HS-27A (cell line): Measurements from ENCODE around the gene MARK3.
"Not testable (repeated sequence)": the region's sequence is repeated elsewhere in the genome, so short reads cannot be mapped to it uniquely, and the experiment has no call there.

ENCODE experiments used
- DNase-seq: peaks from one replicate; pipeline ENCODE4 v3.0.0-alpha.2; 2012; ENCODE audit warnings: low read depth, missing footprints

The MARK3 gene

DNA sequence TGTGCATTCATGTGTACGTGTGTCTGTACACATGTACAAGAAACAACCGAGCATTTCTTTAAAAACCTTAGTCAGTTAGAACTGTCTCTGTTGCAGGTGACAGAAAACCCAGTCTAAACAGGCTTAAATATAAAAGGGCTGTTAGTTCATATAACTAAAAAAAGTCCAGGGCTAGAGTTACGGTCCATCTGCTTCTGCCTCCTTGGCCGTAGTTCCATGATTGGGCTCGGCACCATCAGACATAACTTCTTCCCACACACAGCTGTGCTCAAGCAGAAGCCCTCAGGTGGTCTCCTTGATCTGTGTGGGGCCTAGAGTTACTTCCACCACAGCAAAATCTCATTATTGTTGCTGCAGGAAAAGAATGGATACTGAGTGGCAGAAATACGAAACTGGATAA is 102.9 kb downstream of the MARK3 start:
- DNase-seq: no peak

DNA sequence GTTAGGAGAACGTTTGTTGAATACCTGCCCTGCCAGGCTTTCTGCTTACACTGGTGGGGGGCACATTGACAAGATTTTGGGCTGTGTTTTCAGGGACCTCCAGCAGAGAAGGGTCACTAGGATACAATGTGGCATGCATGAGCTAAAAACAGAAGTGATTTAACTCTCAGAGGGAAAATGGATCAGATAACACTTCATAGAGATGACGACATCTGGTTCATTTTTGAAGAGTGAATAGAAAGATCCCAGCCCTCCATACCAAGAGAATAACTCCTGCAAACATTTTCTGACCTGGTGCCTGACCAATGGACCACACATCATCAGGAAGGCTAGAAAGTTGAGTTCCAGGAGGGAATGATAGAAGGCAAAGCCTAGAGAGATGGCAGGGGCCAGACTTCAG is 103.7 kb downstream of the MARK3 start:
- no peak for DNase-seq

DNA sequence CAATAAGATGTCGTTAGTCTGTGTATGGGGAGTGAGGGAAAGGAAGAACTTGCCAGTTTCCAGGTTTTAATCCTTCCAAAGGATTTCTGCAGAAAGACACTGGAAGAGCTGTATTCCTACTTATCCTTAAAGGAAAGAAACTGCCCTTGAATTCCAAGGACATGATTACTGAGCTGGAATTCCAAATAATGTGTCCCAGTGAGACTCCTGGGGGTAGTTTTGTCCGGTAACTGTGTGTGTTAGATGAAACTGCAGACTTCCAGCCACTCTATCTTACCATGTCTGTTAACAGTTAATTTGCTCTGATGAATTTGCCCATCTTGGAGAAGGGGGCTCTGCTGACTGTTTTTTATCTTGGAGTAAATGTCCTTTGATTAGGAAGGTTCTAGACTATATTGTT is 104.4 kb downstream of the MARK3 start:
- DNase-seq: no peak

DNA sequence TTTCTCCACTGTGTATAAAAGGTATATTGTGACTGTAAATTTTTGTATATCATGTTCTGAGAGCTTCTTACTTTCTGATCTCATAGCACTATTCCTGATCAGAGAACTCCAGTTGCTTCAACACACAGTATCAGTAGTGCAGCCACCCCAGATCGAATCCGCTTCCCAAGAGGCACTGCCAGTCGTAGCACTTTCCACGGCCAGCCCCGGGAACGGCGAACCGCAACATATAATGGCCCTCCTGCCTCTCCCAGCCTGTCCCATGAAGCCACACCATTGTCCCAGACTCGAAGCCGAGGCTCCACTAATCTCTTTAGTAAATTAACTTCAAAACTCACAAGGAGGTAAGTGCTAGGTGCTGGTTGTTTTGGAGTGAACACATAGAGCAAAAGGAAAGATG is 106.5 kb downstream of the MARK3 start:
- no peak for DNase-seq

DNA sequence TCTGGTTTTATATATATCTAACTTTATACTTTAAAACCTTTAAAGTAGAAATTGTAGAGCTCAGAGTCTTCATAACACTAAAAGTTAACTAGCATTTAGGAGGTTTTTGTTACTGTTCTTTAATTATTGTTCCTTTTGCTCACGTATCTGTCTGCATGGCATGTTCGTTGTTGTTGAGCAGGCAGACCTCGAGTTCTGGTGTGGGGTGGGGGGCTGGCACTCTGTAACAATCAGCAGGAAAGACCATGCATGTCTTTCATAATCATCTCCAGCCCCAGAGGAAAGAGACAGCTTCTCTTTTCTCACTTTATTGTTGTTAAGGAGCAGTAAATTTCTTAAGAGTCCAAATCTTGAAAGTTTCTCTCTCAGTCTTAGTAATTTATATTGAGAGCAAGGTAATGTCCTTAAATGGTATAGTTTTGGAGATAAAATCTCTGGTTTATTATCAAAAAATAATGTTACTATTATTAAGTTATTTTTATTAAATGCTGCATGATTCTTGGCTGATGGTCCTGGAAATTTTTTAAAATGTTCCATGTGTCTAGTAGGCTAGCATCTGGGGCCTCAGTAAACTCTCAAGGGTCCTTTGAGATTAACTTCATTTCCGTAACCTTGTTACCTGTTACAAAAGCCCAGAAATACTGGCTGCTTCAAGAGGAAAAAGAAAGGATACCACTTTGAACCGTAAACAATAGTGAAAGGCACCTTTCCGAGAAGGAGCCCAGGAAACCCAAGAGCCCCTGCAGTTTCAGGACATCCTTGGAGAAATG is 107.1 kb downstream of the MARK3 start:
- DNase-seq: no peak

DNA sequence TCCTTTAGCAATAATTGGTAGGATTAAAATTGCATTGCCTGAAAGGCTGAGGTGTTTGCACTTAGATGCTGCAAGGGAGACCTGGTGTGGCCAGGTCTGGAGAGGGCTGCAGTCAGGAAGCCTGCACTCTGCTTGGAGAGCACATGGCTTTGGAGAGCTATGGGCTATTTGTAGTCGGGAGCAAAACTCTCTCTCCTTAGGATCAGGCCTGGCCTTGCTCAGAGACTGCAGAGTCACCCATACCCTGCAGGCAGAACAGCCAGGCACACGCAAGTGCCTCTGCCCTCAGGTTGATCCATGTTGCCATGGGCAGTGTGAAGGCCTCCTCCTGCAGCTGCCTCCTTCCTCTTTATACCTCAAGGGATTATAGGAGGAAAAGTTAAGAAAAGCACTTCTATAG is 110.6 kb downstream of the MARK3 start:
- DNase-seq: no peak

DNA sequence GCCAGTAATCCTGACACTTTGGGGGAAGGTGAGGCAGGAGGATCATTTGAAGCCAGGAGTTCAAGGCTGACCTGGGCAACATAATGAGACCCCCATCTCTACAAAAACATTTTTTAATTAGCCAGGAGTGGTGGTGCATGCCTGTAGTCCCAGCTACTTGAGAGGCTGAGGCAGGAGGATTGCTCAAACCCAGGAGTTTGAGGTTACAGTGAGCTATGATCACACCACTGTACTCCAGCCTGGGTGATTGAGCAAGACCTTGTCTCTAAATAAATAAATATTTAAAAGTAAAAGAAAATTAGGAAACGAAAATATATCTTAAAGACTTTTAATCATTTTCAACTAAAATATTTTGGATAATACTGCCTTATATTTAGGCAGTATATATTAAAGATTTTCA is 111.6 kb downstream of the MARK3 start:
- no peak for DNase-seq

DNA sequence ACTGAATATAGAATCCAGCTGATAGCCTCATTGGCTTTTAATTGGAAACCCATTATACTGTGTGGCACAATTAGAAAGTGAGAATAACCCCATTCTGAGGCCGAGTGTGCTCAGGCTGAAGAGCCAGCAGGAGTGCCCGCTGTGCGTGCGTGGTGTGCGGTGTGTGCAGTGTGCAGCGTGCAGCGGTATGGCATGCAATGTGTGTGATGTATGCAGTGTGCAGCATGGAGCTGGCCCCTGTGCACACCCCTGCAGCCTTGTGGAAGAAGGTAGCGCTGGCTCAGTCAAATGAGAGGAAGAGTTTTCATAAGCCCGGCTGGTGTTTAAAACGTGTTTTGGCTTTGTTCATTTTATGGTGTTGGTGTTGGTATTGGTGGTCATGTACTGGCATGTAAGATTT is 114.5 kb downstream of the MARK3 start:
- no peak for DNase-seq

DNA sequence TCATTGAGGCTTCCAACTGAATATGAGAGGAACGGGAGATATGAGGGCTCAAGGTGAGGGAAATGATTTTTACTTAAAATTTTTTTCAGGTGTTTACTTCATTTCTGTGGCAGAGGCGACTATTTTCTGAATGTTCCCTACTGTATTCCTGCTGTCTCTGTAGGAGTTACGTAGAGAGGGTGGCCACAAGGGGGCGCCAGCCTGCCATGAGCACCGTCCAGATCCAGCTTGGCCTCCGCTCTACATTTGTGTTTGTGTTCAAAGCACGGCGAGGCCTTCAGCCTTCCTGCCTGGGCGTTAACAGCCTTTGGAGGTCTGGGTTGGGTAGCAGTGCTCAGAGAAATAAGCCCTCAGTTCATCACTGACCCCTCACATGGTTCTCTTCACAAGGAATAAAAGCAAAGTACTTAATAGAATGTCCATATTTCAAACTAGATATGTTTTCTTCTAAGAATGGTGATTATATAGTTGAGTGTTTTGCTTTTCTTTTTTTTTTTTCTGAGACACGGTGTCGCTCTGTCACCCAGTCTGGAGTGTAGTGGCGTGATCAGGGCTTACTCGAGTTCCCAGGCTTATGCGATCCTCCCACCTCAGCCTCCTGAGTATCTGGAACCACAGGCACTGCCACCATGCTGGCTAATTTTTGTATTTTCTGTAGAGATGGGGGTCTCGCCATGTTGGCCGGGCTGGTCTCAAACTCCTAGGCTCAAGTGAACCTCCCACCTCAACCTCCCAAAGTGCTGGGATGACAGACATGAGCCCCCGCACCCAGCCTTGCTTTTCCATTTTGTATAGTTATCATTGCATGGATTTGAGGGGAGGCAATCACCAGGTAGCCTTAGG is 115.2 kb downstream of the MARK3 start:
- DNase-seq: no peak

DNA sequence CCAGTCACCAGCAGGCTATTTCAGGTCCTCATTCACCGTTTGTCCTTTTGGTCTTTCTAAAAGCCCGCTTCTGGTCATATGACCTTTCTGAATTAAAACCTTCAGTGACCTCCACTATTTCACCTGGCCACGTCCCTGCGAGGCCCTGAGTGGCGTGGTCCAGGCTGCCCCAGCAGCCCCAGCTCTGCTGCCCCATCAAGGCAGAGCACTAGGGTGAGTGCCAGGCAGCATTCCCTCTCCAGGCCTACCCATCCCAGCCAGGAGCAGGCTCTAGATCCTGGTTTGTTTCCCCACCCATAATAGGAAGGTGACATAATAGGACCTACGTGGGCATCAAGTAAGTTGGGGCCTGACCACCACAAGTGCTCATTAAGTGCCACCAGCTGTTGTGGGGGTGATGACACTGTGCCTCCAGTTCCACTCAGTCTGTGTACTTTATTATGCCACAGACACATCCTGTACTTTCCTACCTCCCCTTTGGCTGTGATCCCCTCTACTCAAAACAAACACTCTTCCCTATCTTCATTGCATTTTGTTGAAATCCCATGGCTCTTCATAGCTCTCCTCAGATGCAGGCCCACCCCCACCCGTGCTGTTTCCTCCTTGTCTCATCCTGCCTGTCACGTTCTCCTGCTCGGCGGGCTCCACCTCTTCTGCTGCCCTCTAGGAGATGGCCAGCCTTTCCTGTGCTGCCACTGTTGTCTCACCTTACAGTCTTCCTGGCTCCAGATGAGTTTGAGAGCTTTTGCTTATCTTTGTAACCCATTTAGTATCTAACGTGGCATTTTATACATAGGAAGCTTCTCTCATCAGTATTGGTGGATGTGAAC is 116.0 kb downstream of the MARK3 start:
- no peak for DNase-seq

DNA sequence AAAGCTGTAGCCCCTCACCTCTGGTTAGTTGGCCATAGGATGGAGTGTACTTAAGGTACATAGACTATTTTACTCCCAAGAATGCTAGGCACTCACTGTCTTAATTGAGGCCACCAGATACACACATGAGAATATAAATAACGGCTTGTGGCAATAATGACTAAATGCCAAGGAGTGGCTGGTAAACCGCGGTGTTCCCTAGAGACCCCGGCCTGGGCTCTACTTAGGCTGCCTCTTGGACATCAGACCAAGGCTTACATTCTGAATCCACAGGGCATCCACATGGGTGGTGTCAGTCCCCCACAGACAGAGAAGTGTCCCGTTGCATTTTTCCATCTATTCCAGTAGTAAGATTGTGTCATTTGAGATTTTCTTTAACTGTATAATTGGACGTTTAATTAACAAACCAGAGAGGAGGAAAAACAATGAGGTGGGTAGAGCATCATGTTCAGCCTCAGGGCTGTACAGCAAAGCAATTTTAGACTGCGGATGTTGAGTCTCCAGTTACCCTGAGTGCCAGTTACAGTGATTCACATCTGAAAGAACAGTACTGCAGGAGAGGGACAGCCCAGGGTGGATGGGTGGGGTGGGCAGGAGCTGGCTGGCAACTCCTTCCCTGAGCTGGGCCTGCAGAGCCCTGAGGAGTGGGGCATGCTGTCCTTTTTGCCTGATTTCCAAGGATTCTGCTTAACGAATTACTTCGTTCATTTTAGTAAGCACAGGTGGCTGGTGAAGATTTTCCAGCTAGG is 116.9 kb downstream of the MARK3 start:
- DNase-seq: no peak

DNA sequence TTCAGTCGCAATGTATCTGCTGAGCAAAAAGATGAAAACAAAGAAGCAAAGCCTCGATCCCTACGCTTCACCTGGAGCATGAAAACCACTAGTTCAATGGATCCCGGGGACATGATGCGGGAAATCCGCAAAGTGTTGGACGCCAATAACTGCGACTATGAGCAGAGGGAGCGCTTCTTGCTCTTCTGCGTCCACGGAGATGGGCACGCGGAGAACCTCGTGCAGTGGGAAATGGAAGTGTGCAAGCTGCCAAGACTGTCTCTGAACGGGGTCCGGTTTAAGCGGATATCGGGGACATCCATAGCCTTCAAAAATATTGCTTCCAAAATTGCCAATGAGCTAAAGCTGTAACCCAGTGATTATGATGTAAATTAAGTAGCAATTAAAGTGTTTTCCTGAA is 117.7 kb downstream of the MARK3 start:
- no peak for DNase-seq

DNA sequence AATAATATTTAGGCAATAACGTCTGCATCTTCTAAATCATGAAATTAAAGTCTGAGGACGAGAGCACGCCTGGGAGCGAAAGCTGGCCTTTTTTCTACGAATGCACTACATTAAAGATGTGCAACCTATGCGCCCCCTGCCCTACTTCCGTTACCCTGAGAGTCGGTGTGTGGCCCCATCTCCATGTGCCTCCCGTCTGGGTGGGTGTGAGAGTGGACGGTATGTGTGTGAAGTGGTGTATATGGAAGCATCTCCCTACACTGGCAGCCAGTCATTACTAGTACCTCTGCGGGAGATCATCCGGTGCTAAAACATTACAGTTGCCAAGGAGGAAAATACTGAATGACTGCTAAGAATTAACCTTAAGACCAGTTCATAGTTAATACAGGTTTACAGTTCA is 118.1 kb downstream of the MARK3 start:
- DNase-seq: no peak

DNA sequence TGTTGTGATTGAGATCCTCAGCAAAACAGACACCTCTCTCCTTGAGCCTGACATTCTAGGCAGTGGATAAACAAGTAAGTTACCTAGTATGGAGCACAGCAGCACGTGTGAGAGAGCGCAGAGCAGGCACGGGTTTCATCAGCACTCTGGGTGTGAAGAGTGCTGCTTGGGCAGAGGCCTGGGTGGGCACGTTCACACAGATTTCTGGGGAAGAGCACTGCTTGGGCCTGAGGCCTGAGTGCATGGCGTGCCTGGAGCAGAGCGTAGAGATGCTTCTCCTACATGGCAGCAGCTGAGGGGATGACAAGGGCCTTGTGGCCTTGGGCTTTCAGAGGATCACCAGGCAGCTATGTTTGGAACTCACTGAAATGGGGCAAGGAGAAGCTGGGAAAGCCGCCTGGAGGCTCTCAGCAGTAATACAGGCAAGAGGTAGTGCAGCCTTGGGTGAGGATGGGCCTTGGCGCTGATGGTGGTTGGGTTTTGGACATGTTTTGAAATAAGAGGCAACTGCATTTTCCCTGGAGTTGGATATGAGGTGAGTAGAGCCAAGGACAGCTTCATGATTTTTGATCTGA is 119.9 kb downstream of the MARK3 start:
- DNase-seq: no peak

DNA sequence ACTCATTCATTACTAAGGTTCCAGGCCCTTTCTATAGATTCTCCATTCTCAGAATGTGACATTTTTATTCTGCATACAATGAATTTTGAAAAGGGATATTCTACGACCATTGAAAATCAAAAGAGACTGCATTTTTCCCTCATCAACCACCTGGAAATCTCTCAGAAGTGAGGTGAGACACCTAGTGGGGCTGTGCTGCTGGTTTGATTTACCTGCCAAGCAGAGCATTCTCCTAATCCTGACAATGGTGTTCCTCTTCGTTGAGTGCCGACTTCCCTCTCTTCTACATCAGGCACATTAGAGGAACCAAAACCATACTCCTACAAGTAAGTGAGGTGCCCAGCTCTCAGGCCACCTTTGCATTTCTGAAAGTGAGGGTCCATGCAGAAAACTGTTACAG is 122.5 kb downstream of the MARK3 start:
- DNase-seq: no peak

DNA sequence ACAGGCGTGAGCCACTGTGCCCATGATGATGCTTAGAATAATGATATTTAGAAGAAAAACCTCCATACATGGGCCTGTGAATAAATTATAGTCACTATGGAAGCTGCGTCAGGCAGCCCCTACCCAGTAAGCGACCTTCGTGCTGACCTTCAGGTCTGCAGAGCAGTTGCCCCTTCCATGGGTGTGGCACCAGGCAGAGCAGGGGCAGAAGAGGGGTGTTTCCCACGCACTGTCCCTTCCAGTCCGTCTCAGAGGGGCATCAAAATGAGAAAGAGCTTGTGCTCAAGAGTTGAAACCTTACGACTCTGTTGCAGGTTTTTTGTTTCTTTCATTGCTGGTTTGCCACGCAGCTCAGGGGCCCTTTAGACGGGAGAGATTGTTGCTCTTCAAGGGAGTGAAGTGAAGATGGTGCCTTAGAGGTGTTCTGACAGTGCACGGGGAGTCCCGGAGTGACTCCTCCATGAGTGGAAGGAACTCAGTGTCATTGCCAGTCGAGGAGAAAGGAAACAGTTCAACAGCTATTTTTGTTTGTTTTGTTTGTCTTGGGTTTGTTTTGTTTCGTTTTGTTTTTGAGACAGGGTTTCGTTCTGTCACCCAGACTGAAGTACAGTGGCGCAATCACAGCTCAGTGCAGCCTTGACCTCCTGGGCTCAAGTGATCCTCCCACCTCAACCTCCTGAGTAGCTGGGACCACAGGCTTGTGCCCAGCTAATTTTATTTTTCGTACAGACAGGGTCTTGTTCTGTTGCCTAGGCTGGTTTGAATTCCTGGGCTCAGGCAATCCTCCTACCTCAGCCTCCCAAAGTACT is 123.5 kb downstream of the MARK3 start:
- no peak for DNase-seq

DNA sequence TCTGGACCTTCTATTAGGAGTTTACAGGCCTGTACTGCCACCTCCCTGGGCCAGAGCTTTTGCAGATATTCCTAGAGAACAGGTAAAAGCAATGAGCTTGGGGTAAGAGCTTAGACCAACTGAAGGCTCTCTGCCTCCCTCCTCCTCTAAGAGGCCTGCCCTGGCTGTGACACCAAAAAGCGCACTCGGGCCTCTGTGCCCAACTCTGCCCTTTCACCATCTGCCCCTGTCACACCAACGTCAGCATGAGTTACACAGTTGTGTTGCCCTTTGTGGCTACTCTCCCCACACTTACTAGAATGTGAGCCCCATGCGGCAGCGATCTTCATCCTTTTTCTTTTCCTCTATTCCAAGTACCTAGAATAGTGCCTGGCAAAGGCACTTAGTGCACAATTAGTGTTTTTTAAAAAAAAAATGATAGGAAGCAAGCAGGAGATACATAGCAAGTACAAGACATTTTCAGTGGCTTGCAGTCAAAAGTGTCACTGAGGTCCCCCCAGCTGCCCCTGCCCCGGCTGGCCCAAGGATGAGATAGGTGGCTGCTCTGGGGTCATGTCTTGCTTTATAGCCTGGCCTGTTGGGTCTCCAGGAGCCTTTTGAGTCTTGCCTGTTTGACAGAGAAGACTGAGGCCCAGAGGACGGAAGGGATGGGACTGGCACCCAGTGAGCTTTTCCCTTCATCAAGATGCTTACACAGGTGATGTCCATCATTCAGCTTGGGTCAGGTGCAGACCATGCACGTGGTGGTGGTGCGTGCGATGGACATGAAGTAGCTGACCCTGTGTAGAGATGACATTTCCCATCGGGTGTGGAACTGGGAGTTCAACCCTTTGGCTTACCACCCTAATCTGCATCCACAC is 124.9 kb downstream of the MARK3 start:
- no peak for DNase-seq

DNA sequence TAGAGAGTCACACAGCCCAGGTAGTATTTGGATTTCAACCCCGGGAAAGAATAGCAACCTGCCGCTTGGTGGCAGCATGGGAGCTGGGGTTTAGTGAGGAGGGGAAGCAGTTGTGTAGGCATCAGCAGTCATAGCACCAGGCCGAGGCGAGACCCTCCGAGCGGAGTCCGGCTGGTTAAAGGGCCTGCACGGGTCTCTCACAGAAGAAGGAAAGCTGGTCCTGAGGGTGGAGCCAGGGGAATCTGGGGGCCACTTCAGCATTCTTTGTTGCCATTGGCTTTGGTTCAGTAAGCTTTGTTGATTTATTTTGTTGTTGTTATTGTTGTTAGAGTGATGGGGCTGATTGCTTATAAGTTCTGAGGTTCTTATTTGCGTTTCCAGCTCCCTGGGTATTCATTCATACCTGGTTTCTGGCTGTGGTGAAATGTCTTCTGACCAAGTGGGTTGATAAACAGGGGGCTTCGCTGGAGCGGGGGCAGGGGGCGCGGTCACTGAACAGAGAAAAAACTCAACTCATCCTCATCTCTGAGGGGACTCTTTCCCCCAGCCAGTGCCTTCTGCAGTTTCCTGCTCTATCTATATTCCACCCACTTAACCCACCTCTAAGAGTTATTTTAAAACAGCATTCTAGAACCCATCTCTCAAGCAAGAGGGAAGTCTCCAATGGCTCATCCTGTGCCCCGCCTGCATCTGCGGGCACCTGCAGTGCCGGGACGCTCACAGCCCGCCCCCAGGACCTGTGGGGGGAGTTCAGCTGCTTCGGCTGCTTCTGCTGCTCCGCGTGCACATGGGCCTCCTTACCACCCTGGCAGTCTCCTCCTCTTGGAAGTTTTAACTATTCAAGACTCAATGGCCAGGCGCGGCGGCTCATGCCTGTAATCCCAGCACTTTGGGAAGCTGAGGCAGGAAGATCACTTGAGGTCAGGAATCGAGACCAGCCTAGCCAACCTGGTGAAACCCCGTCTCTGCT is 125.8 kb downstream of the MARK3 start:
- no peak for DNase-seq

DNA sequence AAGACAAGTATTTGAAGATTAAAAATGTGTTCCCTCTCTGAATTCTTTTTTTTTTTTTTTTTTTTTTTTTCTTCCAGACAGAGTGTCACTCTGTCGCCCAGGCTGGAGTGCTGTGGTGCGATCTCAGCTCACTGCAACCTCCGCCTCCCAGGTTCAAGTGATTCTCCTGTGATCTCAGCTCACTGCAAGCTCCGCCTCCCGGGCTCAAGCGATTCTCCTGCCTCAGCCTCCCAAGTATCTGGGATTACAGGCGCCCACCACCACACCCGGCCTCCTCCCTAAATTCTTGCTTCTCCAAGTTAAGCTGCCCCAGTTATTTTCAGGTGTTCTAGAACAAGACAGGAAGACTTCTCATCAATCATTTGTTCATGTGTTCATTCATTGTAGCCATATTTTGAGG is 127.0 kb downstream of the MARK3 start:
- not testable (repeated sequence) for DNase-seq
